Endothelial cell of umbilical vein (primary cell): ENCODE results near the gene MLIP. TPM values are rescaled to one million over a fixed set of nuclear protein-coding genes. Genes with fewer than 3 reads are reported as not detected.

Experiments
- BruUV-seq: library from RNA; stranded (reverse); fragments of 400-500 nt; replicated peaks from 2 replicates; lab custom pipeline; 2021; lab: Mats Ljungman, UMichigan
- CTCF ChIA-PET: fragments of 300-600, 350-600 bp; sonication (Branson Sonifier 250); formaldehyde crosslinking; loops from one replicate; lab custom pipeline; 2021; ENCODE audit warnings: antibody characterized with exemption, inconsistent platforms; lab: Charles Lee
- POLR2A ChIA-PET: fragments of 300-600, 350-600 bp; sonication (Branson Sonifier 250); formaldehyde crosslinking; loops from one replicate; lab custom pipeline; 2021; ENCODE audit warnings: antibody characterized with exemption, inconsistent platforms; lab: Charles Lee
- DNase-seq: peaks from one replicate; pipeline ENCODE4 v3.0.0-alpha.2; 2011; ENCODE audit warnings: low read depth, low spot score
- FAIRE-seq: peaks from 2 replicates; lab custom pipeline; 2011; peaks lifted over from hg19 to GRCh38; lab: Jason Lieb, UNC
- H2AFZ ChIP-seq: 2 replicates; pipeline ENCODE4 v1.6.0; 2012; ENCODE audit warnings: low read depth, low read length, control low read depth, inconsistent platforms
- H3K27ac ChIP-seq: 2 replicates; pipeline ENCODE4 v1.5.1; 2011; ENCODE audit warnings: low read depth, mild to moderate bottlenecking, control low read depth, low read length, moderate library complexity; ENCODE audit not compliant: insufficient read depth
- H3K27me3 ChIP-seq, 2 experiments: 2 replicates each; pipeline versions ENCODE4 v1.6.0 to v1.6.1; 2011; ENCODE audit warnings: low read length in 2 of 2, mixed read lengths in 1 of 2; ENCODE audit not compliant: control insufficient read depth in 2 of 2, insufficient read depth in 2 of 2
- H3K36me3 ChIP-seq, 2 experiments: 2 replicates in 1 of 2; 3 replicates in 1 of 2; pipeline ENCODE4 v1.5.1; 2011; ENCODE audit warnings: low read length in 2 of 2, mild to moderate bottlenecking in 1 of 2, moderate library complexity in 1 of 2; ENCODE audit not compliant: control insufficient read depth in 2 of 2, insufficient read depth in 2 of 2; ENCODE audit errors: extremely low read depth in 1 of 2
- H3K4me1 ChIP-seq: 3 replicates; pipeline ENCODE4 v1.5.1; 2011; ENCODE audit warnings: mild to moderate bottlenecking, low read length; ENCODE audit not compliant: control insufficient read depth, insufficient read depth; ENCODE audit errors: extremely low read depth
- H3K4me2 ChIP-seq: 2 replicates; pipeline ENCODE4 v1.6.1; 2011; ENCODE audit warnings: low read length, control low read depth, mixed read lengths; ENCODE audit not compliant: insufficient read depth
- H3K4me3 ChIP-seq, 3 experiments: fragments of 200-600 bp in 1 of 3; sonication (generic), shearing (Covaris generic) in 1 of 3; replicated peaks in 1 of 3; 2 replicates each; pipeline ENCODE4 v1.5.1; 2011 to 2016; ENCODE audit warnings: control low read depth in 3 of 3, low read length in 3 of 3, mild to moderate bottlenecking in 2 of 3, inconsistent platforms in 1 of 3, low read depth in 1 of 3, moderate library complexity in 1 of 3; ENCODE audit not compliant: insufficient read depth in 1 of 3
- H3K79me2 ChIP-seq: 2 replicates; pipeline ENCODE4 v1.6.0; 2012; ENCODE audit warnings: low read length, inconsistent platforms; ENCODE audit not compliant: control insufficient read depth, insufficient read depth
- H3K9ac ChIP-seq: replicated peaks from 2 replicates; pipeline ENCODE3; 2011; ENCODE audit warnings: low read length, control low read depth; ENCODE audit not compliant: insufficient read depth; ENCODE audit errors: extremely low read depth
- H3K9me1 ChIP-seq: replicated peaks from 3 replicates; pipeline ENCODE4 v1.6.0; 2011; ENCODE audit warnings: mild to moderate bottlenecking, low read length; ENCODE audit not compliant: control insufficient read depth, insufficient read depth; ENCODE audit errors: extremely low read depth
- H3K9me3 ChIP-seq: replicated peaks from 2 replicates; pipeline ENCODE4 v1.5.1; 2012; ENCODE audit warnings: low read length, inconsistent platforms; ENCODE audit not compliant: control insufficient read depth, insufficient read depth
- H4K20me1 ChIP-seq: replicated peaks from 2 replicates; pipeline ENCODE3; 2011; ENCODE audit warnings: mild to moderate bottlenecking, low read length; ENCODE audit not compliant: control insufficient read depth, insufficient read depth; ENCODE audit errors: extremely low read depth
- FOS ChIP-seq: IDR thresholded peaks from 2 replicates; pipeline ENCODE4 v1.6.1; 2011; ENCODE audit warnings: mild to moderate bottlenecking, low read length, moderate library complexity, borderline replicate concordance; ENCODE audit not compliant: insufficient read depth
- GATA2 ChIP-seq: IDR thresholded peaks from 2 replicates; pipeline ENCODE4 v1.7.0; 2011; ENCODE audit warnings: low read depth, mild to moderate bottlenecking, moderate library complexity, mixed read lengths, low read length; ENCODE audit not compliant: insufficient read length, insufficient read depth
- JUN ChIP-seq: IDR thresholded peaks from 2 replicates; pipeline ENCODE4 v1.6.1; 2011; ENCODE audit warnings: borderline replicate concordance, low read depth; ENCODE audit not compliant: insufficient read length, insufficient read depth
- MAX ChIP-seq: IDR thresholded peaks from 2 replicates; pipeline ENCODE4 v1.6.1; 2011; ENCODE audit not compliant: insufficient read depth, insufficient read length
- POLR2A ChIP-seq: IDR thresholded peaks from 2 replicates; pipeline ENCODE4 v1.6.1; 2012; ENCODE audit warnings: low read depth, mild to moderate bottlenecking, control low read depth, low read length
- dilution Hi-C: fragments of 300-500 bp; cut with MboI; formaldehyde crosslinking; loops from one replicate; pipeline ENCODE4 v1.15.0; 2019; ENCODE audit warnings: low sequenced_read_pairs; ENCODE audit not compliant: extremely low pct_ligation_motif_present
- intact Hi-C: fragments of 100-400 bp; cut with micrococcal nuclease; formaldehyde crosslinking; loops from one replicate; pipeline ENCODE4 v1.10.0; 2022
- polyA plus RNA-seq, 4 experiments: library from polyadenylated mRNA; depleted of rRNA in 3 of 4; stranded (reverse) in 3 of 4; unstranded in 1 of 4; fragments of >200 nt; gene quantifications; 2 replicates each; pipeline versions ENCODE4 v1.2.1 to v1.2.3, GENCODE V29; 2011 to 2012; ENCODE audit warnings: missing spikeins in 1 of 4
- total RNA-seq: library from RNA; stranded (reverse); gene quantifications from 2 replicates; pipeline ENCODE4 v1.2.3, GENCODE V29; 2021

Gene MLIP
- total and polyA plus RNA-seq, 2 donors (not counting 3 experiments of a cell fraction or from before 2014, with no cell fraction given), result 4.1 to 11.6 TPM

GRCh38 chr6:54262971-54263370 lies 151.7 kb downstream of the MLIP start:
- CTCF ChIA-PET, result no interaction called here

GRCh38 chr6:54264581-54265272 lies 153.5 kb downstream of the MLIP start:
- POLR2A ChIA-PET, result no interaction called here
- no peak overlapping the region for H2AFZ ChIP-seq
- H3K27ac ChIP-seq, result peak overlapping the region; percentile 12
- intact Hi-C loops, result loop anchor here (5.0 kb wide), 1 partner anchor 212 kb away; no protein-coding TSS in a partner anchor
- H3K36me3 ChIP-seq, result no peaks in the 10 kb centered on the region
- FAIRE-seq (no peak), DNase-seq (peak; percentile 51)
- H3K4me2 ChIP-seq, result no peak overlapping the region
- no peak for TF ChIP-seq POLR2A
- TF ChIP-seq MAX, result no peak
- peak; percentile 38 for TF ChIP-seq FOS
- no peak for TF ChIP-seq GATA2
- no peak overlapping the region for H3K9ac ChIP-seq
- BruUV-seq, result no TSS peak
- H3K9me3 ChIP-seq, result no peaks in the 10 kb centered on the region
- peaks cover 7% of the 10 kb centered on the region for H3K4me1 ChIP-seq
- no peak overlapping the region for H3K4me3 ChIP-seq
- dilution Hi-C loops, result no loop called here
- no peaks in the 10 kb centered on the region for H3K9me1 ChIP-seq
- CTCF ChIA-PET, result interaction anchor here (0.8 to 8.3 kb wide), 9 partner anchors 9 to 546 kb away, joined by 3 to 94 read pairs (median 3); no protein-coding TSS in a partner anchor
- no peaks in the 10 kb centered on the region for H3K79me2 ChIP-seq
- no peaks in the 10 kb centered on the region for H3K27me3 ChIP-seq
- H4K20me1 ChIP-seq, result no peaks in the 10 kb centered on the region

More at GRCh38 chr6:54262971-54263370, 151.7 kb downstream of the MLIP start:
- intact Hi-C loops (no loop called here), dilution Hi-C loops (no loop called here)
- no peak overlapping the region for H3K4me3 ChIP-seq
- peaks cover 7% of the 10 kb centered on the region for H3K4me1 ChIP-seq
- no peaks in the 10 kb centered on the region for H3K9me3 ChIP-seq
- H3K79me2 ChIP-seq, result no peaks in the 10 kb centered on the region
- H3K9me1 ChIP-seq, result no peaks in the 10 kb centered on the region
- no peak for DNase-seq
- BruUV-seq, result no TSS peak
- TF ChIP-seq FOS (no peak), GATA2 (no peak), POLR2A (no peak), MAX (no peak), JUN (no peak)
- H3K36me3 ChIP-seq, result no peaks in the 10 kb centered on the region
- H3K4me2 ChIP-seq, result no peak overlapping the region
- no peak for FAIRE-seq
- no peak overlapping the region for H2AFZ ChIP-seq
- POLR2A ChIA-PET, result no interaction called here
- no peak overlapping the region for H3K9ac ChIP-seq
- no peaks in the 10 kb centered on the region for H3K27me3 ChIP-seq
- no peaks in the 10 kb centered on the region for H4K20me1 ChIP-seq
- no peak overlapping the region for H3K27ac ChIP-seq
